ENCODE measurements around the gene KRTAP5-8. TPM values are rescaled to one million over a fixed set of nuclear protein-coding genes. Genes with fewer than 3 reads are reported as not detected.
A peak's percentile ranks its signal among the peaks of the same experiment; 100 is the strongest.
"Not testable (repeated sequence)": the region's sequence is repeated elsewhere in the genome, so short reads cannot be mapped to it uniquely, and the experiment has no call there.

KRTAP5-8 gene
- total RNA-seq, 1 donor from 2014 or later, result not detected

- intact Hi-C loops (cut with DNase I), result no loop called here
These were observed 32.8 kb upstream of the KRTAP5-8 start for GRCh38 chr11:71505001-71505400.

GRCh38 chr11:71505781-71506180 is 32.0 kb upstream of the KRTAP5-8 start:
- intact Hi-C loops (cut with DNase I), result no loop called here
- peak; percentile 26 for DNase-seq (ENCODE audit: low spot score)

More at GRCh38 chr11:71505001-71505400, 32.8 kb upstream of the KRTAP5-8 start:
- no peak for DNase-seq (ENCODE audit: low spot score)

GRCh38 chr11:71507102-71507501 is 30.7 kb upstream of the KRTAP5-8 start:
- intact Hi-C loops (cut with DNase I), result no loop called here
- DNase-seq (ENCODE audit: low spot score), result no peak

GRCh38 chr11:71518506-71519471 is 19.0 kb upstream of the KRTAP5-8 start:
- intact Hi-C loops (cut with DNase I), result no loop called here
- DNase-seq (ENCODE audit: low spot score), result no peak

GRCh38 chr11:71519546-71519945 is 18.3 kb upstream of the KRTAP5-8 start:
- intact Hi-C loops (cut with DNase I), result no loop called here
- no peak for DNase-seq (ENCODE audit: low spot score)

GRCh38 chr11:71525188-71525937 is 12.5 kb upstream of the KRTAP5-8 start:
- no peak for DNase-seq (ENCODE audit: low spot score)
- intact Hi-C loops (cut with DNase I), result no loop called here

- DNase-seq (ENCODE audit: low spot score), result no peak
- intact Hi-C loops (cut with DNase I), result no loop called here
These were observed 11.8 kb upstream of the KRTAP5-8 start for GRCh38 chr11:71525938-71526495.

- DNase-seq (ENCODE audit: low spot score); intact Hi-C loops (cut with DNase I): not testable (repeated sequence)
These were observed 10.8 kb upstream of the KRTAP5-8 start, which contains the start of gene KRTAP5-7 for GRCh38 chr11:71526796-71527575. KRTAP5-7 (plus strand) TSS chr11:71527267; CDS start chr11:71527301, 34 bp downstream.

- no peak for DNase-seq (ENCODE audit: low spot score)
- intact Hi-C loops (cut with DNase I), result no loop called here
These were observed 10.1 kb upstream of the KRTAP5-8 start for GRCh38 chr11:71527576-71528210.

- no peak for DNase-seq (ENCODE audit: low spot score)
These were observed 7.2 kb upstream of the KRTAP5-8 start for GRCh38 chr11:71530602-71531001.

GRCh38 chr11:71532036-71532610 is 5.7 kb upstream of the KRTAP5-8 start:
- DNase-seq (ENCODE audit: low spot score), result no peak
- intact Hi-C loops (cut with DNase I), result no loop called here

More at GRCh38 chr11:71530602-71531001, 7.2 kb upstream of the KRTAP5-8 start:
- intact Hi-C loops (cut with DNase I), result no loop called here

- intact Hi-C loops (cut with DNase I); DNase-seq (ENCODE audit: low spot score): not testable (repeated sequence)
These were observed 2.9 kb upstream of the KRTAP5-8 start for GRCh38 chr11:71534711-71535608.

- intact Hi-C loops (cut with DNase I), result no loop called here
- DNase-seq (ENCODE audit: low spot score), result no peak
These were observed 2.0 kb upstream of the KRTAP5-8 start for GRCh38 chr11:71535825-71536224.

- intact Hi-C loops (cut with DNase I), result no loop called here
- DNase-seq (ENCODE audit: low spot score), result no peak
These were observed 288 bp upstream of the KRTAP5-8 start for GRCh38 chr11:71537537-71537936.

- intact Hi-C loops (cut with DNase I), result no loop called here
- DNase-seq (ENCODE audit: low spot score), result no peak
These were observed 803 bp downstream of the KRTAP5-8 start for GRCh38 chr11:71538666-71538990.

GRCh38 chr11:71539017-71539416 is 1.2 kb downstream of the KRTAP5-8 start:
- no peak for DNase-seq (ENCODE audit: low spot score)
- intact Hi-C loops (cut with DNase I), result no loop called here

- DNase-seq (ENCODE audit: low spot score); intact Hi-C loops (cut with DNase I): not testable (repeated sequence)
These were observed 2.1 kb downstream of the KRTAP5-8 start for GRCh38 chr11:71539971-71540370.
